GM18511 (cell line): ENCODE measurements around the gene ZNF554.
"Not testable (repeated sequence)": the region's sequence is repeated elsewhere in the genome, so short reads cannot be mapped to it uniquely, and the experiment has no call there.

Source experiments
- ATAC-seq: cut with Tn5 transposase; IDR thresholded peaks from one replicate; pipeline ENCODE4 v1.9.1; 2021; ENCODE audit warnings: mild to moderate bottlenecking, moderate library complexity; ENCODE audit not compliant: unreplicated experiment

ZNF554 gene

GRCh38 chr19:2865334-2866100 lies 45.8 kb downstream of the ZNF554 start:
- ATAC-seq = no peak

DNA sequence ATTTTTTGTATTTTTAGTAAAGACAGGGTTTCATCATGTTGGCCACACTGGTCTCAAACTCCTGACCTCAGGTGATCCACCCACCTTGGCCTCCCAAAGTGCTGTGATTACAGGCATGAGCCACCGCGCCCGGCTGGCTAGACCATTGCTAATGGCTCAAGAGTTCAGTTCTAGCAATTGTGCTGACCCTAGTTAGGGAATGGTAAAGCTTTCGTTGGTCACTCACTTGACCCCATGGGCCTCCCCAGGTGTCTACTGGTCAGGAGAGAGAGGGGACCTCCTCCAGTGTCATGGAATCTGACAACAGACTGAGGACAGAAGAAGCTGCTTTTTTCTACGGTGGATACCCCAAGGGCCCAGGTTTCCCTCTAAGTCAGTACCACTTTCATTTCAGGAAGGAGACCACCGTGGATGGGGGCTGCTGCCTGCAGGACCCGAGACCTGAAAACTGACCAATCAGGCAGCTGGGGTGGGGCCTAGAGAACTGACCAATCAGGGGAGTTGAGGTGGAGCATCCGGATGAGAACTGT lies 46.9 kb downstream of the ZNF554 start:
- ATAC-seq = no peak

DNA sequence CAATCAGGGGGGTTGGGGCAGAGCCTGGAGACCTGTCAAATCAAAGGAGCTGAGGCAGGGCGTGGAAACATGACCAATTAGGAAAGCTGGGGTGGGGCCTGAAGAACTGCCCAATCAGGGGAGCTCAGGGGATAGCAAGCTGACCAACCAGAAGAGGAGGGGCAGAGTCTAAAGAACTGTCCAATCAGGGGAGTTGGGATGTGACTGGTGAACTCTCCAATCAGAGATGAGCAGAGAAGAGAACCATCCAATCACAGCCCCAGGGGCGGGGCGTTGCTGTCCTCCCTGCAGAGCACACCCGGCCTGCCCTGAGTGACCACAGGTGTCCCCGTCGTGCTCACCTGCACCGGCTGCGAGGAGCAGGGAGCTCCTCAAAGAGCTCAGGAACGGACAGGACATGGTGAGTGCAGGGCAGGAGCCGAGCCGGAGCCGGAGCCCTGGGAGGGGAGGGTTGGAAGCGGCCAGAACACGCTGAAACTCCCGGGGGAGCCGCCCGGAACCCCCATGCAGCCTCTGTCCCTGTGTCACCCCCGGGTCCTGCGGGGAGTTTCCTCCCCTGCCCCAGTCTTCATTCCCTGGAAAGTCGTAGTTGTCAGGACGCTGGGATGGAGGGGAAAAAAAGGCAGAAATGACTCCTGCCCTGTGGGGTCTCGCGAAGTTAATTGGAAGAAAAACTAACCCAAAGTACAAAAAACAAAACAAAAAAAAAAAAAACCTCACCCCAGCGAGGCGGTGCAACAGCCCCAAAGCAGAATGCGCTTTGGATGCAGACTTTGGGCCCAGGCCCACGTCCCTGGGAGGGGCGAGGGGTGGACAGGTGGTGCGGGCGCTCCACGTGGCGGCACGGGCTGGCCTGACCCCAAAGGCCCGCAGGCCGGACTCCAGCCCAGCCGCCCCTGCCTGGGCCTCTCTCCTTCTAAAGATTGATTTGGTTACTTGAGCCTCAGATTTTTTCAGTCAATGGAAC lies 47.6 kb downstream of the ZNF554 start, which contains the start of gene ZNF556:
TSS of gene ZNF556 (plus strand) at position 311 of the 967 bp plus-strand sequence. CDS start at position 398, 87 bp downstream.
- ATAC-seq = no peak

GRCh38 chr19:2869618-2870017 lies 50.0 kb downstream of the ZNF554 start:
- no peak for ATAC-seq

DNA sequence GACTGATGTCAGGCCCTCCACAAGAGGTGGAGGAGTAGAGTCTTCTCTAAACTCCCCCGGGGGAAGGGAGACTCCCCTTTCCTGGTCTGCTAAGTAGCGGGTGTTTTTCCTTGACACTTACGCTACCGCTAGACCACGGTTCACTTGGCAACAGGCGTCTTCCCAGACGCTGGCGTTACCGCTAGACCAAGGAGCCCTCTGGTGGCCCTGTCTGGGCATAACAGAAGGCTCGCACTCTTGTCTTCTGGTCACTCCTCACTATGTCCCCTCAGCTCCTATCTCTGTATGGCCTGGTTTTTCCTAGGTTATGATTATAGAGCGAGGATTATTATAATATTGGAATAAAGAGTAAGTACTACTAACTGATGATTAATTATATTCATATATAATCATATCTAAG lies 52.5 kb downstream of the ZNF554 start:
- not testable (repeated sequence) for ATAC-seq

GRCh38 chr19:2877398-2878331 lies 58.0 kb downstream of the ZNF554 start:
- no peak for ATAC-seq

- no peak for ATAC-seq
These were observed 64.2 kb downstream of the ZNF554 start for GRCh38 chr19:2883686-2884439.

GRCh38 chr19:2885736-2886135 lies 66.1 kb downstream of the ZNF554 start:
- no peak for ATAC-seq
